Astrocyte (in vitro differentiated cells and primary cell): ENCODE results near the gene CLIP2. TPM values are rescaled to one million over a fixed set of nuclear protein-coding genes. Genes with fewer than 3 reads are reported as not detected.
A peak's percentile ranks its signal among the peaks of the same experiment; 100 is the strongest.

ENCODE experiments used
- DNase-seq: peaks from one replicate; pipeline ENCODE4 v3.0.0-alpha.2; 2010; ENCODE audit warnings: low read depth
- FAIRE-seq: peaks from 2 replicates; lab custom pipeline; 2011; peaks lifted over from hg19 to GRCh38; lab: Jason Lieb, UNC
- H2AFZ ChIP-seq: 2 replicates; pipeline ENCODE4 v1.6.0; 2012; ENCODE audit warnings: low read depth, low read length, inconsistent platforms
- H3K27ac ChIP-seq: 2 replicates; pipeline ENCODE4 v1.5.1; 2011; ENCODE audit warnings: low read depth, low read length, inconsistent platforms
- H3K27me3 ChIP-seq: 2 replicates; pipeline ENCODE4 v1.6.0; 2011; ENCODE audit warnings: low read length, inconsistent platforms; ENCODE audit not compliant: insufficient read depth
- H3K36me3 ChIP-seq: 2 replicates; pipeline ENCODE4 v1.5.1; 2011; ENCODE audit warnings: low read length, inconsistent platforms; ENCODE audit not compliant: insufficient read depth
- H3K4me1 ChIP-seq: 2 replicates; pipeline ENCODE4 v1.5.1; 2011; ENCODE audit warnings: low read length, inconsistent platforms; ENCODE audit not compliant: insufficient read depth
- H3K4me2 ChIP-seq: 2 replicates; pipeline ENCODE4 v1.6.0; 2012; ENCODE audit warnings: low read length, inconsistent platforms
- H3K4me3 ChIP-seq: 2 replicates; pipeline ENCODE4 v1.5.1; 2011; ENCODE audit warnings: low read depth, mild to moderate bottlenecking, low read length, inconsistent platforms; ENCODE audit not compliant: insufficient read depth
- H3K79me2 ChIP-seq: 2 replicates; pipeline ENCODE4 v1.6.0; 2012; ENCODE audit warnings: mild to moderate bottlenecking, low read length, inconsistent platforms; ENCODE audit not compliant: insufficient read depth
- H3K9ac ChIP-seq: 2 replicates; pipeline ENCODE4 v1.6.0; 2012; ENCODE audit warnings: mild to moderate bottlenecking, low read length, inconsistent platforms
- H3K9me3 ChIP-seq: 2 replicates; pipeline ENCODE4 v1.5.1; 2012; ENCODE audit warnings: low read depth, mild to moderate bottlenecking, low read length, inconsistent platforms; ENCODE audit not compliant: insufficient read depth
- H4K20me1 ChIP-seq: 2 replicates; pipeline ENCODE4 v1.6.0; 2012; ENCODE audit warnings: low read length, inconsistent platforms; ENCODE audit not compliant: insufficient read depth
- H3K27ac Mint-ChIP-seq: one replicate; pipeline ENCODE4 v1.8.0; 2021; ENCODE audit warnings: mild to moderate bottlenecking, mixed read lengths; ENCODE audit not compliant: unreplicated experiment
- H3K27me3 Mint-ChIP-seq: one replicate; pipeline ENCODE4 v1.8.0; 2021; ENCODE audit warnings: low read depth, mixed read lengths; ENCODE audit not compliant: unreplicated experiment
- H3K36me3 Mint-ChIP-seq: one replicate; pipeline ENCODE4 v1.8.0; 2021; ENCODE audit warnings: low read depth, mixed read lengths; ENCODE audit not compliant: unreplicated experiment
- H3K4me1 Mint-ChIP-seq: one replicate; pipeline ENCODE4 v1.8.0; 2021; ENCODE audit warnings: low read depth, mixed read lengths; ENCODE audit not compliant: unreplicated experiment
- H3K4me3 Mint-ChIP-seq: one replicate; pipeline ENCODE4 v1.8.0; 2021; ENCODE audit warnings: mild to moderate bottlenecking, moderate library complexity, mixed read lengths; ENCODE audit not compliant: unreplicated experiment
- H3K9me3 Mint-ChIP-seq: one replicate; pipeline ENCODE4 v1.8.0; 2021; ENCODE audit warnings: mild to moderate bottlenecking, mixed read lengths; ENCODE audit not compliant: unreplicated experiment
- CTCF ChIP-seq: IDR thresholded peaks from 2 replicates; pipeline ENCODE4 v1.5.1; 2011; ENCODE audit warnings: low read depth, mild to moderate bottlenecking, inconsistent platforms, low read length, moderate library complexity; ENCODE audit not compliant: insufficient read depth
- EZH2 ChIP-seq: IDR thresholded peaks from 2 replicates; pipeline ENCODE4 v1.6.1; 2012; ENCODE audit warnings: mild to moderate bottlenecking, low read length, inconsistent platforms; ENCODE audit not compliant: insufficient read depth
- total RNA-seq: library from RNA; stranded (reverse); gene quantifications from 2 replicates; pipeline ENCODE4 v1.2.1, GENCODE V29; 2021

CLIP2 gene
- total RNA-seq, 1 donor from 2014 or later: 31.4 TPM

- no peaks in the 10 kb centered on the region for H3K27me3 Mint-ChIP-seq
- H3K9me3 Mint-ChIP-seq: peaks cover 4% of the 10 kb centered on the region
- peak overlapping the region; percentile 34 for H3K27ac Mint-ChIP-seq
- Histone ChIP-seq H3K27ac (peak overlapping the region; percentile 42), H3K4me2 (peak overlapping the region; percentile 64), H2AFZ (no peak overlapping the region), H3K36me3 (no peaks in the 10 kb centered on the region), H3K27me3 (no peaks in the 10 kb centered on the region), H3K4me1 (peaks cover 8% of the 10 kb centered on the region), H3K9me3 (no peaks in the 10 kb centered on the region), H4K20me1 (peaks cover 19% of the 10 kb centered on the region), H3K4me3 (no peak overlapping the region), H3K79me2 (peaks cover 8% of the 10 kb centered on the region), H3K9ac (peak overlapping the region; percentile 40)
- peak; percentile 53 for DNase-seq
- TF ChIP-seq CTCF (no peak), EZH2 (no peak)
- H3K4me3 Mint-ChIP-seq: peak overlapping the region; percentile 14
- peaks cover 16% of the 10 kb centered on the region for H3K36me3 Mint-ChIP-seq
- FAIRE-seq: no peak
- H3K4me1 Mint-ChIP-seq: peaks cover 11% of the 10 kb centered on the region
Observed at GRCh38 chr7:74344132-74344496, 54.9 kb downstream of the CLIP2 start.

- no peak for FAIRE-seq
- peaks cover 11% of the 10 kb centered on the region for H3K4me1 Mint-ChIP-seq
- H4K20me1 ChIP-seq: peaks cover 19% of the 10 kb centered on the region
Observed at GRCh38 chr7:74344786-74345185, 55.6 kb downstream of the CLIP2 start.

More at GRCh38 chr7:74344786-74345185, 55.6 kb downstream of the CLIP2 start:
- no peak overlapping the region for H3K4me3 ChIP-seq
- no peaks in the 10 kb centered on the region for H3K36me3 ChIP-seq
- peaks cover 8% of the 10 kb centered on the region for H3K79me2 ChIP-seq
- no peak for TF ChIP-seq CTCF
- no peak for TF ChIP-seq EZH2
- DNase-seq: no peak
- Mint-ChIP-seq H3K27ac (no peak overlapping the region), H3K27me3 (no peaks in the 10 kb centered on the region), H3K36me3 (peaks cover 16% of the 10 kb centered on the region), H3K9me3 (peaks cover 4% of the 10 kb centered on the region), H3K4me3 (no peak overlapping the region)
- peaks cover 8% of the 10 kb centered on the region for H3K4me1 ChIP-seq
- no peak overlapping the region for H2AFZ ChIP-seq
- H3K9me3 ChIP-seq: no peaks in the 10 kb centered on the region
- no peak overlapping the region for H3K27ac ChIP-seq
- H3K9ac ChIP-seq: no peak overlapping the region
- no peaks in the 10 kb centered on the region for H3K27me3 ChIP-seq
- H3K4me2 ChIP-seq: no peak overlapping the region
